Endodermal cell (in vitro differentiated cells): Measurements from ENCODE around the gene ARMH1. TPM values are rescaled to one million over a fixed set of nuclear protein-coding genes. Genes with fewer than 3 reads are reported as not detected.

ENCODE experiments used
- DNase-seq: peaks from one replicate; pipeline ENCODE4 v3.0.0-alpha.2; 2017
- H3K27ac ChIP-seq: 2 replicates; pipeline ENCODE4 v1.5.1; 2013; ENCODE audit warnings: mild to moderate bottlenecking, low read depth, low read length, moderate library complexity
- H3K27me3 ChIP-seq: 2 replicates; pipeline ENCODE4 v1.6.1; 2013; ENCODE audit warnings: mild to moderate bottlenecking, low read length, moderate library complexity; ENCODE audit not compliant: insufficient read depth, control insufficient read depth, poor library complexity, severe bottlenecking
- H3K36me3 ChIP-seq: 2 replicates; pipeline ENCODE4 v1.7.0; 2013; ENCODE audit warnings: mild to moderate bottlenecking, low read length, moderate library complexity; ENCODE audit not compliant: control insufficient read depth, insufficient read depth
- H3K4me1 ChIP-seq: one replicate; pipeline ENCODE4 v1.7.0; 2013; ENCODE audit warnings: low read length; ENCODE audit not compliant: control insufficient read depth, insufficient read depth
- H3K4me3 ChIP-seq: 2 replicates; pipeline ENCODE4 v1.5.1; 2013; ENCODE audit warnings: mild to moderate bottlenecking, low read length, moderate library complexity
- H3K9ac ChIP-seq: 2 replicates; pipeline ENCODE4 v1.6.1; 2013; ENCODE audit warnings: mild to moderate bottlenecking, low read length, moderate library complexity; ENCODE audit not compliant: poor library complexity, severe bottlenecking; ENCODE audit errors: extremely low read depth
- H3K9me3 ChIP-seq: 2 replicates; pipeline ENCODE4 v1.6.1; 2013; ENCODE audit warnings: mild to moderate bottlenecking, low read length, moderate library complexity; ENCODE audit not compliant: control insufficient read depth
- H3K27ac Mint-ChIP-seq: 2 replicates; pipeline ENCODE4 v1.8.0; 2020; ENCODE audit warnings: mixed read lengths
- H3K27me3 Mint-ChIP-seq: 2 replicates; pipeline ENCODE4 v1.8.0; 2021; ENCODE audit warnings: mild to moderate bottlenecking, mixed read lengths; ENCODE audit not compliant: insufficient read depth
- H3K36me3 Mint-ChIP-seq: 2 replicates; pipeline ENCODE4 v1.8.0; 2020; ENCODE audit warnings: low read depth, mixed read lengths
- H3K4me1 Mint-ChIP-seq: 2 replicates; pipeline ENCODE4 v1.8.0; 2020; ENCODE audit warnings: mixed read lengths
- H3K4me3 Mint-ChIP-seq: 2 replicates; pipeline ENCODE4 v1.8.0; 2020; ENCODE audit warnings: mild to moderate bottlenecking, moderate library complexity, mixed read lengths
- H3K9me3 Mint-ChIP-seq: 2 replicates; pipeline ENCODE4 v1.8.0; 2020; ENCODE audit warnings: mild to moderate bottlenecking, mixed read lengths
- WGBS, 2 experiments: methylation state at CpG; one replicate each; pipeline versions ENCODE4 v1.1.5 to v1.1.7; 2013; ENCODE audit warnings: missing lambda C conversion rate in 2 of 2, mixed read lengths in 1 of 2; ENCODE audit not compliant: insufficient coverage in 1 of 2, insufficient read length in 1 of 2; 5-methylcytosine and 5-hydroxymethylcytosine counted together
- total RNA-seq, 2 donors: library from RNA; stranded (reverse); fragmentation: NEBNext Ultra II Directional in 1 of 2; extraction: Animal tissue kit (Norgen Biotek cat#: 25700) in 1 of 2; gene quantifications; 2 replicates in 1 of 2; 3 replicates in 1 of 2; pipeline ENCODE4 v1.2.1, GENCODE V29; 2021
- TF ChIP-seq, protein P1 (sequence below): fragments of 200-600 bp; sonication (generic); conservative IDR thresholded peaks from 2 replicates; pipeline ENCODE4 v1.5.0; 2021; ENCODE audit warnings: antibody characterized with exemption, mild to moderate bottlenecking

ARMH1 gene
- total RNA-seq, 2 donors from 2014 or later = 3.9 to 6.3 TPM

DNA sequence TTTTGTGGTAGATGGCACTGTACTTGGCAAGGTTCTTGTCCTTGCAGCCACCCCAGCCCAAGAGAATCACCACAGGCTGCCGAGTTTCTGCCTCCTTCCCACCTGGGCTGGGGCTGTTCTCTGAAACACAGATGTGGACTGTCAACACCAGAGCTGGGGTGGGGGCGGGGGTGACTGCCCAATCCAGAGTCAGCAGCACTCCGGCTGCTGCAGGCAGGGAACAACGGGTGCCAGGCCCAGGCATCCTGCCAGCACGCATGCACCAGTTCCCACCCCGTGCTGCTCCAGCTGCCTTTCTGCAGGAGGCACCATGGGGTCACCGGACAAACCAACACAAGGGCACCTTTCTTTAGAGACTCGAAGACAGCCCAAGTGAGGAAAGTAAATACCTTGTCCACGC is 14.3 kb upstream of the ARMH1 start:
- Mint-ChIP-seq H3K4me1 (peaks cover 4% of the 10 kb centered on the region), H3K36me3 (peaks cover 2% of the 10 kb centered on the region), H3K27ac (no peak overlapping the region), H3K9me3 (no peaks in the 10 kb centered on the region), H3K4me3 (no peak overlapping the region), H3K27me3 (no peaks in the 10 kb centered on the region)
- no peak overlapping the region for H3K4me3 ChIP-seq
- H3K27me3 ChIP-seq = no peaks in the 10 kb centered on the region
- peaks cover 5% of the 10 kb centered on the region for H3K4me1 ChIP-seq
- no peak overlapping the region for H3K27ac ChIP-seq
- no peaks in the 10 kb centered on the region for H3K36me3 ChIP-seq
- no peaks in the 10 kb centered on the region for H3K9me3 ChIP-seq
- 92 to 94% methylated on average over 7 to 9 of the region's 9 CpGs for WGBS, 2 experiments
- H3K9ac ChIP-seq = no peak overlapping the region
- TF ChIP-seq, protein P1, sequence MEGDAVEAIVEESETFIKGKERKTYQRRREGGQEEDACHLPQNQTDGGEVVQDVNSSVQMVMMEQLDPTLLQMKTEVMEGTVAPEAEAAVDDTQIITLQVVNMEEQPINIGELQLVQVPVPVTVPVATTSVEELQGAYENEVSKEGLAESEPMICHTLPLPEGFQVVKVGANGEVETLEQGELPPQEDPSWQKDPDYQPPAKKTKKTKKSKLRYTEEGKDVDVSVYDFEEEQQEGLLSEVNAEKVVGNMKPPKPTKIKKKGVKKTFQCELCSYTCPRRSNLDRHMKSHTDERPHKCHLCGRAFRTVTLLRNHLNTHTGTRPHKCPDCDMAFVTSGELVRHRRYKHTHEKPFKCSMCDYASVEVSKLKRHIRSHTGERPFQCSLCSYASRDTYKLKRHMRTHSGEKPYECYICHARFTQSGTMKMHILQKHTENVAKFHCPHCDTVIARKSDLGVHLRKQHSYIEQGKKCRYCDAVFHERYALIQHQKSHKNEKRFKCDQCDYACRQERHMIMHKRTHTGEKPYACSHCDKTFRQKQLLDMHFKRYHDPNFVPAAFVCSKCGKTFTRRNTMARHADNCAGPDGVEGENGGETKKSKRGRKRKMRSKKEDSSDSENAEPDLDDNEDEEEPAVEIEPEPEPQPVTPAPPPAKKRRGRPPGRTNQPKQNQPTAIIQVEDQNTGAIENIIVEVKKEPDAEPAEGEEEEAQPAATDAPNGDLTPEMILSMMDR = no peak
- DNase-seq = no peak

DNA sequence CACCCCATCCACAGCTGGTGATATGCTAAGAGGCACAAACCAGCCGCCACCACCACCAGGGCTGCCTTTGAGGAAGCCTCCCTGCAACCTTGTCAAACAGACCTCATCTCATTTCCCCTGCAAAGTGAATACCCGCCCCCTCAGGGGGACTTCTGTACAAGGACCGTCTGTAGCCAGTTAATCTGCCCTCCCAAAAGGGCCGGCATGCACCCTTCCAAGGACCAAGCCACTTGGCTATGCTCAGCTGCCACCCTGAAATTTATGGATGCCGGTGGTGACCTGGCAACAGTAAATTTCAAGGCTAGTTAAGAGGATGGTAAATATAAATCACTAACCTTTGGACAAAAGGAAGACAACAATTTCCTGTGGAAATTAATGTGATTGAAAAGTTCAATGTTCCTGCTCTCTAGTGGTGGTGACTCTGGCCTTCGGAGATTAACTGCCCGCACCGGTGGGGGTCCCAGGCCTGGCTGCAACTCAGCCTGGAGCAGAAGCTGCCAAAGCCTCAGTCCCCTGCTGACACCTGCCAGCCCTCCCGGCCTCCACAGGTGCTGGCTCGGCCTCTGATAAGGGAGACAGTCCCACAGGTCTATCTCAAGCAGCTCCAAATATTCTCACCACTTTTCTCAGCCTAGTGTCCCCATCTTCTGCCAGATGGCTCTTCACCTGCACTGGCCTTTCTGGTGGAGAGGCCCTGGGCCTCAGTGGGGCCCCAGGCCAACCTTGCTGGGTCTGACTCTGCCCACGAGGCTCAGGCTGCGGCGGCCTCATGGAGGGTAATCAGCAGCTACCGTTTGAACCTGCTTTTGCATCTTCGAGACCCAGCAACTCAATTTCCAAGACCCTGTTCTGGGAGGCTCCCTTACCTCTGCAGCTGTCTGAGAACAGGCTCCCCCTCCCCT is 12.5 kb upstream of the ARMH1 start:
- Mint-ChIP-seq H3K27ac (no peak overlapping the region), H3K27me3 (no peaks in the 10 kb centered on the region), H3K36me3 (peaks cover 2% of the 10 kb centered on the region), H3K4me3 (no peak overlapping the region), H3K9me3 (no peaks in the 10 kb centered on the region), H3K4me1 (peaks cover 4% of the 10 kb centered on the region)
- DNase-seq = no peak
- no peak overlapping the region for H3K9ac ChIP-seq
- no peaks in the 10 kb centered on the region for H3K9me3 ChIP-seq
- no peaks in the 10 kb centered on the region for H3K36me3 ChIP-seq
- H3K27me3 ChIP-seq = no peaks in the 10 kb centered on the region
- TF ChIP-seq, protein P1 = no peak
- H3K27ac ChIP-seq = no peak overlapping the region
- peaks cover 5% of the 10 kb centered on the region for H3K4me1 ChIP-seq
- H3K4me3 ChIP-seq = no peak overlapping the region
- WGBS, 2 experiments = 89 to 90% methylated on average over 8 to 15 of the region's 15 CpGs

DNA sequence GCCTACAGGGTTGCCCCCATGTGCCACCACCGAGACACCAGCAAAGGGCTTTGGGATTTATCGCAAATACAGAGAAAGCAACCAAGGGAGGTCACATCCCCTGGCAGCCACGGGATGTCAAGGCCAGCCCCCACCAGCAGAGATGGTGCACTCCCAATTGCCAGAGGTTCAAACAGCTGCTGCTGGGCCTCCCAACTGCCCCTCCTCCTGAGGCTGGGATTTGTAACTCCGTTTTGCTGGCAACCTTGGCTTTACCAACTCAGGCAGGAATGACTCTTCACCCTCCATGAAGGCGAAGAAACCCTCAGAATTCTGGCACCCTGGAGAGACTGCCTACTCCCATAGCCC is 11.9 kb upstream of the ARMH1 start:
- no peak overlapping the region for H3K4me3 Mint-ChIP-seq
- Histone ChIP-seq H3K4me1 (peaks cover 5% of the 10 kb centered on the region), H3K9ac (no peak overlapping the region), H3K9me3 (no peaks in the 10 kb centered on the region), H3K36me3 (no peaks in the 10 kb centered on the region), H3K27ac (no peak overlapping the region), H3K27me3 (no peaks in the 10 kb centered on the region), H3K4me3 (no peak overlapping the region)
- no peaks in the 10 kb centered on the region for H3K27me3 Mint-ChIP-seq
- DNase-seq = no peak
- H3K4me1 Mint-ChIP-seq = peaks cover 4% of the 10 kb centered on the region
- WGBS, 2 experiments = 88 to 90% methylated on average over 5 of the region's 5 CpGs
- TF ChIP-seq, protein P1 = no peak
- no peaks in the 10 kb centered on the region for H3K36me3 Mint-ChIP-seq
- no peak overlapping the region for H3K27ac Mint-ChIP-seq
- no peaks in the 10 kb centered on the region for H3K9me3 Mint-ChIP-seq
